ENCODE data around the gene NDUFC1. TPM values are rescaled to one million over a fixed set of nuclear protein-coding genes. Genes with fewer than 3 reads are reported as not detected.

The NDUFC1 gene
- total and polyA plus RNA-seq, 8 donors = 4.0 to 142 (median 66.0) TPM

GRCh38 chr4:139275281-139275735, 27.0 kb downstream of the NDUFC1 start:
- Histone ChIP-seq H3K27me3 (peaks cover 0 to 45% (median 20%) of the 10 kb centered on the region in 3 donors), H3K9me3 (no peaks in the 10 kb centered on the region), H3K27ac (no peak overlapping the region), H3K4me1 (peaks cover 0 to 15% (median 14%) of the 10 kb centered on the region in 4 donors), H3K36me3 (no peaks in the 10 kb centered on the region), H3K4me3 (no peak overlapping the region)
- 90 to 96% (median 93%) methylated on average over 4 of the region's 4 CpGs for WGBS, 5 donors
- no peak for DNase-seq
- intact Hi-C loops (cut with DNase I; ENCODE audit: low total_unique reads) = no loop called here
- TF ChIP-seq CTCF (IDR thresholded peaks at IDR 0.05) (no peak), EP300 (IDR thresholded peaks at IDR 0.05) (no peak), POLR2A (IDR thresholded peaks at IDR 0.05) (no peak), POLR2AphosphoS5 (IDR thresholded peaks at IDR 0.05) (no peak)

- Histone ChIP-seq H3K27ac (no peak overlapping the region), H3K9me3 (no peaks in the 10 kb centered on the region), H3K27me3 (peaks cover 0 to 40% (median 15%) of the 10 kb centered on the region in 3 donors), H3K4me1 (peaks cover 0 to 10% (median 9%) of the 10 kb centered on the region in 4 donors), H3K36me3 (no peaks in the 10 kb centered on the region), H3K4me3 (no peak overlapping the region)
- WGBS, 5 donors = 91 to 100% (median 96%) methylated on average over 1 of the region's 1 CpG
- DNase-seq = no peak
- intact Hi-C loops (cut with DNase I; ENCODE audit: low total_unique reads) = no loop called here
- no peak for TF ChIP-seq EP300 (IDR thresholded peaks at IDR 0.05)
- no peak for TF ChIP-seq CTCF (IDR thresholded peaks at IDR 0.05)
- TF ChIP-seq POLR2AphosphoS5 (IDR thresholded peaks at IDR 0.05) = no peak
- no peak for TF ChIP-seq POLR2A (IDR thresholded peaks at IDR 0.05)
Observed at GRCh38 chr4:139274790-139275189, 27.5 kb downstream of the NDUFC1 start.

- Histone ChIP-seq H3K9me3 (no peaks in the 10 kb centered on the region), H3K27me3 (peaks cover 0 to 30% (median 5%) of the 10 kb centered on the region in 3 donors), H3K27ac (no peak overlapping the region), H3K4me3 (no peak overlapping the region), H3K4me1 (peaks cover 0 to under 1% (median under 1%) of the 10 kb centered on the region in 4 donors), H3K36me3 (no peaks in the 10 kb centered on the region)
- TF ChIP-seq EP300 (IDR thresholded peaks at IDR 0.05) (no peak), POLR2AphosphoS5 (IDR thresholded peaks at IDR 0.05) (no peak), CTCF (IDR thresholded peaks at IDR 0.05) (no peak), POLR2A (IDR thresholded peaks at IDR 0.05) (no peak)
- DNase-seq = no peak
- WGBS, 5 donors = 82 to 94% (median 89%) methylated on average over 1 of the region's 1 CpG
- intact Hi-C loops (cut with DNase I; ENCODE audit: low total_unique reads) = no loop called here
Observed at GRCh38 chr4:139273835-139274234, 28.4 kb downstream of the NDUFC1 start.

- Histone ChIP-seq H3K9me3 (no peaks in the 10 kb centered on the region), H3K4me3 (no peak overlapping the region), H3K27ac (no peak overlapping the region), H3K36me3 (no peaks in the 10 kb centered on the region), H3K27me3 (no peaks in the 10 kb centered on the region), H3K4me1 (peaks cover 6 to 21% (median 14%) of the 10 kb centered on the region in 4 donors)
- DNase-seq = no peak
- intact Hi-C loops (cut with DNase I; ENCODE audit: low total_unique reads) = no loop called here
- TF ChIP-seq POLR2AphosphoS5 (IDR thresholded peaks at IDR 0.05) = no peak
- no peak for TF ChIP-seq EP300 (IDR thresholded peaks at IDR 0.05)
- TF ChIP-seq CTCF (IDR thresholded peaks at IDR 0.05) = no peak
- TF ChIP-seq POLR2A (IDR thresholded peaks at IDR 0.05) = no peak
- WGBS, 5 donors = 93 to 100% (median 98%) methylated on average over 1 of the region's 1 CpG
Observed at GRCh38 chr4:139267301-139267700, 35.0 kb downstream of the NDUFC1 start.
